Mesenchymal stem cell (in vitro differentiated cells and primary cell): ENCODE results near the gene TNNI2.

ENCODE experiments used
- DNase-seq: peaks from one replicate; pipeline ENCODE4 v3.0.0-alpha.2; 2013
- H2AFZ ChIP-seq: one replicate; pipeline ENCODE4 v1.6.1; 2013; ENCODE audit warnings: low read depth, mild to moderate bottlenecking, control low read depth, inconsistent platforms, low read length, moderate library complexity
- H2AK5ac ChIP-seq: 2 replicates; pipeline ENCODE4 v1.6.1; 2013; ENCODE audit warnings: low read length, moderate library complexity, mild to moderate bottlenecking, inconsistent platforms; ENCODE audit not compliant: severe bottlenecking
- H2BK120ac ChIP-seq: one replicate; pipeline ENCODE4 v1.6.1; 2013; ENCODE audit warnings: low read depth, mild to moderate bottlenecking, inconsistent platforms, low read length, moderate library complexity
- H2BK12ac ChIP-seq, 2 experiments: one replicate each; pipeline ENCODE4 v1.6.1; 2013; ENCODE audit warnings: inconsistent platforms in 2 of 2, low read length in 2 of 2, mild to moderate bottlenecking in 2 of 2, moderate library complexity in 2 of 2, control low read depth in 1 of 2
- H2BK15ac ChIP-seq: one replicate; pipeline ENCODE4 v1.6.1; 2013; ENCODE audit warnings: mild to moderate bottlenecking, low read depth, inconsistent platforms; ENCODE audit not compliant: poor library complexity, severe bottlenecking
- H2BK5ac ChIP-seq: 2 replicates; pipeline ENCODE4 v1.6.1; 2013; ENCODE audit warnings: low read depth, mild to moderate bottlenecking, low read length, control low read depth, inconsistent platforms; ENCODE audit not compliant: poor library complexity, severe bottlenecking
- H3K14ac ChIP-seq, 2 experiments: one replicate each; pipeline ENCODE4 v1.6.1; 2013; ENCODE audit warnings: inconsistent platforms in 2 of 2, low read length in 2 of 2, control low read depth in 1 of 2, mild to moderate bottlenecking in 1 of 2, moderate library complexity in 1 of 2
- H3K18ac ChIP-seq, 2 experiments: one replicate each; pipeline ENCODE4 v1.6.1; 2013; ENCODE audit warnings: inconsistent platforms in 2 of 2, low read length in 2 of 2, control low read depth in 1 of 2, low read depth in 1 of 2, mild to moderate bottlenecking in 1 of 2
- H3K23ac ChIP-seq, 2 experiments: one replicate each; pipeline ENCODE4 v1.6.1; 2013; ENCODE audit warnings: inconsistent platforms in 2 of 2, low read length in 2 of 2, mild to moderate bottlenecking in 2 of 2, moderate library complexity in 2 of 2, control low read depth in 1 of 2
- H3K27ac ChIP-seq: 2 replicates; pipeline ENCODE4 v1.5.1; 2013; ENCODE audit warnings: mild to moderate bottlenecking, moderate library complexity, low read length, control low read depth, inconsistent platforms; ENCODE audit not compliant: poor library complexity, severe bottlenecking
- H3K27me3 ChIP-seq, 2 experiments: 2 replicates each; pipeline versions ENCODE4 v1.6.1 to v1.7.0; 2013; ENCODE audit warnings: low read length in 2 of 2, mild to moderate bottlenecking in 2 of 2, moderate library complexity in 2 of 2, control low read depth in 1 of 2, inconsistent platforms in 1 of 2; ENCODE audit not compliant: control insufficient read depth in 1 of 2, insufficient read depth in 1 of 2
- H3K36me3 ChIP-seq, 2 experiments: 2 replicates each; pipeline versions ENCODE4 v1.6.1 to v1.7.0; 2013; ENCODE audit warnings: low read length in 2 of 2, control low read depth in 1 of 2, inconsistent platforms in 1 of 2, low read depth in 1 of 2, mild to moderate bottlenecking in 1 of 2; ENCODE audit not compliant: insufficient read depth in 2 of 2, control insufficient read depth in 1 of 2
- H3K4ac ChIP-seq, 2 experiments: one replicate each; pipeline ENCODE4 v1.6.1; 2013; ENCODE audit warnings: inconsistent platforms in 2 of 2, low read length in 2 of 2, mild to moderate bottlenecking in 2 of 2, moderate library complexity in 2 of 2, control low read depth in 1 of 2, low read depth in 1 of 2
- H3K4me1 ChIP-seq: 2 replicates; pipeline ENCODE4 v1.6.1; 2013; ENCODE audit warnings: low read depth, low read length, control low read depth; ENCODE audit not compliant: control insufficient read depth, insufficient read depth
- H3K4me2 ChIP-seq: 2 replicates; pipeline ENCODE4 v1.6.1; 2013; ENCODE audit warnings: low read length, mild to moderate bottlenecking, inconsistent platforms; ENCODE audit not compliant: poor library complexity, severe bottlenecking
- H3K4me3 ChIP-seq, 2 experiments: 2 replicates each; pipeline versions ENCODE4 v1.5.1 to v1.7.0; 2013; ENCODE audit warnings: low read length in 2 of 2, mild to moderate bottlenecking in 2 of 2, control low read depth in 1 of 2, low read depth in 1 of 2; ENCODE audit not compliant: insufficient read depth in 1 of 2
- H3K79me1 ChIP-seq: replicated peaks from 2 replicates; pipeline ENCODE4 v1.6.1; 2013; ENCODE audit warnings: mild to moderate bottlenecking, control low read depth, low read length, inconsistent platforms; ENCODE audit not compliant: poor library complexity, severe bottlenecking
- H3K9ac ChIP-seq: 2 replicates; pipeline ENCODE4 v1.7.0; 2013; ENCODE audit warnings: mild to moderate bottlenecking, low read length, moderate library complexity
- H3K9me3 ChIP-seq: 2 replicates; pipeline ENCODE4 v1.7.0; 2013; ENCODE audit warnings: mild to moderate bottlenecking, low read length; ENCODE audit not compliant: control insufficient read depth
- H4K8ac ChIP-seq: one replicate; pipeline ENCODE4 v1.6.1; 2013; ENCODE audit warnings: inconsistent platforms, mild to moderate bottlenecking, low read length, moderate library complexity
- H4K91ac ChIP-seq: one replicate; pipeline ENCODE4 v1.6.1; 2013; ENCODE audit warnings: mild to moderate bottlenecking, low read length, inconsistent platforms
- WGBS: methylation state at CpG from one replicate; pipeline ENCODE4 v1.1.7; 2013; ENCODE audit warnings: mixed read lengths; 5-methylcytosine and 5-hydroxymethylcytosine counted together

The TNNI2 gene

GRCh38 chr11:1853376-1854131, 14.8 kb downstream of the TNNI2 start:
- Histone ChIP-seq H3K79me1 (no peaks in the 10 kb centered on the region), H3K4ac (no peak overlapping the region), H4K91ac (peak overlapping the region; percentile 12), H3K9me3 (no peaks in the 10 kb centered on the region), H2AK5ac (no peak overlapping the region), H3K27me3 (peaks cover 5 to 21% of the 10 kb centered on the region in 2 experiments), H3K4me2 (no peak overlapping the region), H2BK5ac (no peak overlapping the region), H2BK15ac (no peak overlapping the region), H2BK12ac (no peak overlapping the region), H2BK120ac (no peak overlapping the region), H3K27ac (no peak overlapping the region), H3K4me1 (peaks cover 16% of the 10 kb centered on the region), H3K9ac (no peak overlapping the region), H2AFZ (no peak overlapping the region), H3K4me3 (no peak overlapping the region), H3K36me3 (no peaks in the 10 kb centered on the region), H4K8ac (no peak overlapping the region), H3K14ac (no peak overlapping the region), H3K18ac (no peak overlapping the region), H3K23ac (no peak overlapping the region)
- DNase-seq = no peak
- WGBS = 91% methylated on average over 19 of the region's 19 CpGs

GRCh38 chr11:1854132-1854948, 15.6 kb downstream of the TNNI2 start:
- Histone ChIP-seq H2AFZ (no peak overlapping the region), H3K9ac (no peak overlapping the region), H2BK15ac (no peak overlapping the region), H3K4me2 (no peak overlapping the region), H3K4me1 (peaks cover 16% of the 10 kb centered on the region), H3K4ac (no peak overlapping the region), H3K14ac (no peak overlapping the region), H3K27ac (no peak overlapping the region), H3K23ac (no peak overlapping the region), H4K91ac (no peak overlapping the region), H2AK5ac (no peak overlapping the region), H4K8ac (no peak overlapping the region), H3K27me3 (peaks cover 0 to 21% of the 10 kb centered on the region in 2 experiments), H3K4me3 (peak overlapping the region in 1 of 2 experiments; percentile 10), H2BK5ac (no peak overlapping the region), H3K36me3 (no peaks in the 10 kb centered on the region), H3K79me1 (no peaks in the 10 kb centered on the region), H2BK12ac (no peak overlapping the region), H3K9me3 (no peaks in the 10 kb centered on the region), H2BK120ac (no peak overlapping the region), H3K18ac (no peak overlapping the region)
- no peak for DNase-seq
- 88% methylated on average over 26 of the region's 27 CpGs for WGBS

- H4K91ac ChIP-seq = no peak overlapping the region
- no peak overlapping the region for H3K18ac ChIP-seq
- peak overlapping the region in 1 of 2 experiments; percentile 22 for H3K4me3 ChIP-seq
- H3K9ac ChIP-seq = no peak overlapping the region
- H2BK120ac ChIP-seq = no peak overlapping the region
- no peak overlapping the region for H3K14ac ChIP-seq
- no peaks in the 10 kb centered on the region for H3K79me1 ChIP-seq
- peak overlapping the region; percentile 10 to 11 for H2BK12ac ChIP-seq
- H3K9me3 ChIP-seq = no peaks in the 10 kb centered on the region
- no peak overlapping the region for H2AK5ac ChIP-seq
- H3K4me1 ChIP-seq = peaks cover 16% of the 10 kb centered on the region
- no peak overlapping the region for H3K4ac ChIP-seq
- no peaks in the 10 kb centered on the region for H3K36me3 ChIP-seq
- H3K23ac ChIP-seq = no peak overlapping the region
- 86% methylated on average over 26 of the region's 26 CpGs for WGBS
- H3K27ac ChIP-seq = no peak overlapping the region
- no peak overlapping the region for H2BK15ac ChIP-seq
- no peak overlapping the region for H2BK5ac ChIP-seq
- no peak for DNase-seq
- no peak overlapping the region for H2AFZ ChIP-seq
- H3K27me3 ChIP-seq = peaks cover 0 to 17% of the 10 kb centered on the region in 2 experiments
- H3K4me2 ChIP-seq = no peak overlapping the region
- no peak overlapping the region for H4K8ac ChIP-seq
Observed at GRCh38 chr11:1854949-1855885, 16.4 kb downstream of the TNNI2 start.
